ENCODE results near the gene NEK6.
"Not testable (repeated sequence)": the region's sequence is repeated elsewhere in the genome, so short reads cannot be mapped to it uniquely, and the experiment has no call there.

Gene NEK6

GRCh38 chr9:124228516-124228915 lies 29.2 kb upstream of the NEK6 start:
- no peak for DNase-seq (ENCODE audit: low spot score)

GRCh38 chr9:124231095-124231737 lies 26.5 kb upstream of the NEK6 start:
- DNase-seq (ENCODE audit: low spot score): no peak

- DNase-seq (ENCODE audit: low spot score): no peak
Measured at GRCh38 chr9:124238546-124239140, 19.1 kb upstream of the NEK6 start.

GRCh38 chr9:124239249-124240073 lies 18.3 kb upstream of the NEK6 start:
- DNase-seq (ENCODE audit: low spot score): no peak

- DNase-seq (ENCODE audit: low spot score): peak; percentile 90
Measured at GRCh38 chr9:124242331-124243194, 15.2 kb upstream of the NEK6 start.

GRCh38 chr9:124247393-124247792 lies 10.4 kb upstream of the NEK6 start:
- not testable (repeated sequence) for DNase-seq (ENCODE audit: low spot score)

- DNase-seq (ENCODE audit: low spot score): no peak
Measured at GRCh38 chr9:124248066-124248465, 9.7 kb upstream of the NEK6 start.

- peak; percentile 59 for DNase-seq (ENCODE audit: low spot score)
Measured at GRCh38 chr9:124248960-124249359, 8.8 kb upstream of the NEK6 start.

GRCh38 chr9:124251204-124251603 lies 6.5 kb upstream of the NEK6 start:
- DNase-seq (ENCODE audit: low spot score): peak; percentile 59

- DNase-seq (ENCODE audit: low spot score): peak; percentile 71
Measured at GRCh38 chr9:124251605-124252378, 6.0 kb upstream of the NEK6 start.

GRCh38 chr9:124252878-124253277 lies 4.9 kb upstream of the NEK6 start:
- DNase-seq (ENCODE audit: low spot score): not testable (repeated sequence)

GRCh38 chr9:124254261-124254682 lies 3.5 kb upstream of the NEK6 start:
- DNase-seq (ENCODE audit: low spot score): peak; percentile 22

- peak; percentile 48 for DNase-seq (ENCODE audit: low spot score)
Measured at GRCh38 chr9:124255222-124255621, 2.5 kb upstream of the NEK6 start.

- DNase-seq (ENCODE audit: low spot score): peak; percentile 64
Measured at GRCh38 chr9:124256517-124257069, 1.2 kb upstream of the NEK6 start.

GRCh38 chr9:124257070-124257843 lies 492 bp upstream of the NEK6 start:
- DNase-seq (ENCODE audit: low spot score): peak; percentile 78

GRCh38 chr9:124258607-124259157 lies 933 bp downstream of the NEK6 start:
- DNase-seq (ENCODE audit: low spot score): no peak

- no peak for DNase-seq (ENCODE audit: low spot score)
Measured at GRCh38 chr9:124259158-124259808, 1.5 kb downstream of the NEK6 start.

- DNase-seq (ENCODE audit: low spot score): no peak
Measured at GRCh38 chr9:124260769-124261603, 3.2 kb downstream of the NEK6 start.

Measured in left forelimb (tissue), 1 donor.